GM23338 (cell line): Measurements from ENCODE around the gene ZBTB49. TPM values are rescaled to one million over a fixed set of nuclear protein-coding genes. Genes with fewer than 3 reads are reported as not detected.

Source experiments
- ATAC-seq: fragments of 200-7000 bp; cut with Tn5 transposase; 3 replicates; pipeline ENCODE4 v1.9.1; 2020
- DNase-seq: peaks from one replicate; pipeline ENCODE4 v3.0.0-alpha.2; 2015; ENCODE audit warnings: low spot score
- H2AFZ ChIP-seq: fragments of 200-600 bp; sonication (generic); 2 replicates; pipeline ENCODE4 v1.8.0; 2016; ENCODE audit warnings: antibody characterized with exemption, mild to moderate bottlenecking, moderate library complexity
- H3F3A ChIP-seq: fragments of 200-600 bp; sonication (generic); replicated peaks from 2 replicates; pipeline ENCODE4 v1.8.0; 2017; ENCODE audit warnings: antibody characterized with exemption, mixed run types, low read depth
- H3K27ac ChIP-seq: fragments of 200-600 bp; sonication (generic); 2 replicates; pipeline ENCODE4 v1.6.1; 2016; ENCODE audit warnings: low read depth
- H3K27me3 ChIP-seq: fragments of 200-600 bp; sonication (generic); 2 replicates; pipeline ENCODE4 v1.8.0; 2016; ENCODE audit warnings: mild to moderate bottlenecking, mixed run types, moderate library complexity; ENCODE audit not compliant: insufficient read depth
- H3K36me3 ChIP-seq: fragments of 200-600 bp; sonication (generic); 2 replicates; pipeline ENCODE4 v1.8.0; 2016; ENCODE audit warnings: mild to moderate bottlenecking; ENCODE audit not compliant: insufficient read depth
- H3K4me1 ChIP-seq: fragments of 200-600 bp; sonication (generic); 2 replicates; pipeline ENCODE4 v1.8.0; 2016; ENCODE audit warnings: mild to moderate bottlenecking, moderate library complexity; ENCODE audit not compliant: insufficient read depth
- H3K4me2 ChIP-seq: fragments of 200-600 bp; sonication (generic); 2 replicates; pipeline ENCODE4 v1.7.1; 2017; ENCODE audit warnings: mixed run types
- H3K4me3 ChIP-seq: fragments of 200-600 bp; sonication (generic); 2 replicates; pipeline ENCODE4 v1.6.1; 2016; ENCODE audit warnings: mixed run types
- H3K79me2 ChIP-seq: fragments of 200-600 bp; sonication (generic); replicated peaks from 2 replicates; pipeline ENCODE4 v1.8.0; 2017; ENCODE audit warnings: mild to moderate bottlenecking; ENCODE audit not compliant: insufficient read depth
- H3K9me2 ChIP-seq: fragments of 200-600 bp; sonication (generic); 2 replicates; pipeline ENCODE4 v1.8.0; 2017; ENCODE audit not compliant: insufficient read depth
- H4K20me1 ChIP-seq: fragments of 200-600 bp; sonication (generic); replicated peaks from 2 replicates; pipeline ENCODE4 v1.8.0; 2017; ENCODE audit warnings: mild to moderate bottlenecking; ENCODE audit not compliant: insufficient read depth
- H3K27ac Mint-ChIP-seq: 2 replicates; pipeline ENCODE4 v1.8.0; 2020; ENCODE audit warnings: inconsistent platforms, mild to moderate bottlenecking, moderate library complexity, mixed read lengths
- H3K27me3 Mint-ChIP-seq: 3 replicates; pipeline ENCODE4 v1.8.0; 2022; ENCODE audit warnings: low read depth, mild to moderate bottlenecking, moderate library complexity, mixed read lengths, inconsistent platforms; ENCODE audit not compliant: insufficient read depth, poor library complexity
- H3K36me3 Mint-ChIP-seq: 3 replicates; pipeline ENCODE4 v1.8.0; 2021; ENCODE audit warnings: low read depth, mild to moderate bottlenecking, inconsistent platforms, moderate library complexity, mixed read lengths
- H3K4me1 Mint-ChIP-seq: 3 replicates; pipeline ENCODE4 v1.8.0; 2020; ENCODE audit warnings: mild to moderate bottlenecking, inconsistent platforms, mixed read lengths
- H3K4me3 Mint-ChIP-seq: 3 replicates; pipeline ENCODE4 v1.8.0; 2021; ENCODE audit warnings: moderate library complexity, mild to moderate bottlenecking, inconsistent platforms, mixed read lengths
- H3K9me3 Mint-ChIP-seq: 3 replicates; pipeline ENCODE4 v1.8.0; 2020; ENCODE audit warnings: moderate library complexity, mild to moderate bottlenecking, inconsistent platforms, mixed read lengths
- CREB1 ChIP-seq: fragments of 250-450 bp; sonication (Bioruptor Pico); IDR thresholded peaks from 2 replicates; pipeline ENCODE4 v1.5.0; 2020; ENCODE audit warnings: low read depth, mild to moderate bottlenecking, moderate library complexity
- EZH2 ChIP-seq: fragments of 200-600 bp; sonication (generic); IDR thresholded peaks from one replicate; pipeline ENCODE4 v1.8.0; 2017; ENCODE audit warnings: antibody characterized with exemption, mild to moderate bottlenecking, low read depth; ENCODE audit not compliant: unreplicated experiment
- EZH2phosphoT487 ChIP-seq: fragments of 200-600 bp; sonication (generic); IDR thresholded peaks from one replicate; pipeline ENCODE4 v1.8.1; 2018; ENCODE audit warnings: antibody characterized with exemption; ENCODE audit not compliant: unreplicated experiment
- JUNB ChIP-seq: IDR thresholded peaks from one replicate; pipeline ENCODE4 v1.6.1; 2016; ENCODE audit warnings: antibody characterized with exemption; ENCODE audit not compliant: unreplicated experiment
- NANOG ChIP-seq: IDR thresholded peaks from 2 replicates; pipeline ENCODE4 v1.6.1; 2016; ENCODE audit warnings: antibody characterized with exemption, borderline replicate concordance
- POLR2AphosphoS5 ChIP-seq: IDR thresholded peaks from 2 replicates; pipeline ENCODE4 v1.6.1; 2016; ENCODE audit warnings: antibody characterized with exemption, low read depth
- STAT1 ChIP-seq: IDR thresholded peaks from one replicate; pipeline ENCODE4 v1.6.1; 2016; ENCODE audit warnings: antibody characterized with exemption; ENCODE audit not compliant: unreplicated experiment
- ZNF114 ChIP-seq: fragments of 250-450 bp; sonication (Bioruptor Pico); IDR thresholded peaks from 2 replicates; pipeline ENCODE4 v1.5.0; 2020; ENCODE audit warnings: mild to moderate bottlenecking, moderate library complexity
- ZNF331 ChIP-seq: fragments of 250-450 bp; sonication (Bioruptor Pico); IDR thresholded peaks from 2 replicates; pipeline ENCODE4 v1.5.0; 2020; ENCODE audit warnings: low read depth, mild to moderate bottlenecking, moderate library complexity
- polyA plus RNA-seq: library from polyadenylated mRNA; unstranded; fragments of >200 nt; fragmentation: Nextera tagmentation; extraction: Ambion mirVana; gene quantifications from 2 replicates; pipeline ENCODE4 v1.2.1, GENCODE V29; 2016
- total RNA-seq: library from RNA; depleted of rRNA; stranded (reverse); fragments of >200 nt; shearing (Covaris generic); gene quantifications from 2 replicates; pipeline ENCODE4 v1.2.3, GENCODE V29; 2014
- TF ChIP-seq, protein P1 (sequence below): IDR thresholded peaks from 2 replicates; pipeline ENCODE4 v1.6.1; 2016; ENCODE audit warnings: antibody characterized with exemption
- TF ChIP-seq, protein P2 (sequence below), 2 experiments: fragments of 200-600 bp in 1 of 2; sonication (generic) in 1 of 2; conservative IDR thresholded peaks; 2 replicates each; pipeline versions ENCODE4 v1.5.1 to v1.6.1; 2016 to 2017; ENCODE audit warnings: antibody characterized with exemption in 2 of 2, low read depth in 2 of 2, mild to moderate bottlenecking in 2 of 2, moderate library complexity in 1 of 2
- TF ChIP-seq, protein P3 (sequence below): IDR thresholded peaks from one replicate; pipeline ENCODE4 v1.6.1; 2018; ENCODE audit warnings: antibody characterized with exemption; ENCODE audit not compliant: unreplicated experiment
- TF ChIP-seq, protein P4 (sequence below): fragments of 250-450 bp; sonication (Bioruptor Pico); IDR thresholded peaks from 2 replicates; pipeline ENCODE4 v1.5.0; 2020; ENCODE audit warnings: mild to moderate bottlenecking, moderate library complexity

Gene ZBTB49
- total and polyA plus RNA-seq, 2 experiments from 2014 or later: 4.1 to 6.0 TPM

- Mint-ChIP-seq H3K9me3 (no peaks in the 10 kb centered on the region), H3K4me3 (no peak overlapping the region), H3K27ac (no peak overlapping the region), H3K36me3 (peaks cover 12% of the 10 kb centered on the region; the same call in 2 of the 3 replicates), H3K4me1 (no peaks in the 10 kb centered on the region), H3K27me3 (no peaks in the 10 kb centered on the region)
- Histone ChIP-seq H3K4me3 (no peak overlapping the region), H3F3A (no peaks in the 10 kb centered on the region; the same call in 1 of the 2 replicates), H3K79me2 (no peaks in the 10 kb centered on the region; the same call in 1 of the 2 replicates), H3K4me1 (no peaks in the 10 kb centered on the region), H4K20me1 (peaks cover 10% of the 10 kb centered on the region), H3K36me3 (no peaks in the 10 kb centered on the region), H2AFZ (no peak overlapping the region), H3K9me2 (no peaks in the 10 kb centered on the region), H3K27me3 (no peaks in the 10 kb centered on the region), H3K27ac (no peak overlapping the region), H3K4me2 (no peak overlapping the region)
- no peak for TF ChIP-seq EZH2
- no peak for TF ChIP-seq ZNF114 (CRISPR knock-in tag)
- TF ChIP-seq, protein P1, sequence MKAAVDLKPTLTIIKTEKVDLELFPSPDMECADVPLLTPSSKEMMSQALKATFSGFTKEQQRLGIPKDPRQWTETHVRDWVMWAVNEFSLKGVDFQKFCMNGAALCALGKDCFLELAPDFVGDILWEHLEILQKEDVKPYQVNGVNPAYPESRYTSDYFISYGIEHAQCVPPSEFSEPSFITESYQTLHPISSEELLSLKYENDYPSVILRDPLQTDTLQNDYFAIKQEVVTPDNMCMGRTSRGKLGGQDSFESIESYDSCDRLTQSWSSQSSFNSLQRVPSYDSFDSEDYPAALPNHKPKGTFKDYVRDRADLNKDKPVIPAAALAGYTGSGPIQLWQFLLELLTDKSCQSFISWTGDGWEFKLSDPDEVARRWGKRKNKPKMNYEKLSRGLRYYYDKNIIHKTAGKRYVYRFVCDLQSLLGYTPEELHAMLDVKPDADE: no peak
- TF ChIP-seq, protein P2, sequence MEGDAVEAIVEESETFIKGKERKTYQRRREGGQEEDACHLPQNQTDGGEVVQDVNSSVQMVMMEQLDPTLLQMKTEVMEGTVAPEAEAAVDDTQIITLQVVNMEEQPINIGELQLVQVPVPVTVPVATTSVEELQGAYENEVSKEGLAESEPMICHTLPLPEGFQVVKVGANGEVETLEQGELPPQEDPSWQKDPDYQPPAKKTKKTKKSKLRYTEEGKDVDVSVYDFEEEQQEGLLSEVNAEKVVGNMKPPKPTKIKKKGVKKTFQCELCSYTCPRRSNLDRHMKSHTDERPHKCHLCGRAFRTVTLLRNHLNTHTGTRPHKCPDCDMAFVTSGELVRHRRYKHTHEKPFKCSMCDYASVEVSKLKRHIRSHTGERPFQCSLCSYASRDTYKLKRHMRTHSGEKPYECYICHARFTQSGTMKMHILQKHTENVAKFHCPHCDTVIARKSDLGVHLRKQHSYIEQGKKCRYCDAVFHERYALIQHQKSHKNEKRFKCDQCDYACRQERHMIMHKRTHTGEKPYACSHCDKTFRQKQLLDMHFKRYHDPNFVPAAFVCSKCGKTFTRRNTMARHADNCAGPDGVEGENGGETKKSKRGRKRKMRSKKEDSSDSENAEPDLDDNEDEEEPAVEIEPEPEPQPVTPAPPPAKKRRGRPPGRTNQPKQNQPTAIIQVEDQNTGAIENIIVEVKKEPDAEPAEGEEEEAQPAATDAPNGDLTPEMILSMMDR (conservative IDR thresholded peaks at IDR 0.05; ENCODE audit: low read depth in 2 of 2): no peak
- no peak for TF ChIP-seq JUNB
- no peak for TF ChIP-seq STAT1
- TF ChIP-seq NANOG: no peak
- TF ChIP-seq EZH2phosphoT487: no peak
- TF ChIP-seq, protein P3, sequence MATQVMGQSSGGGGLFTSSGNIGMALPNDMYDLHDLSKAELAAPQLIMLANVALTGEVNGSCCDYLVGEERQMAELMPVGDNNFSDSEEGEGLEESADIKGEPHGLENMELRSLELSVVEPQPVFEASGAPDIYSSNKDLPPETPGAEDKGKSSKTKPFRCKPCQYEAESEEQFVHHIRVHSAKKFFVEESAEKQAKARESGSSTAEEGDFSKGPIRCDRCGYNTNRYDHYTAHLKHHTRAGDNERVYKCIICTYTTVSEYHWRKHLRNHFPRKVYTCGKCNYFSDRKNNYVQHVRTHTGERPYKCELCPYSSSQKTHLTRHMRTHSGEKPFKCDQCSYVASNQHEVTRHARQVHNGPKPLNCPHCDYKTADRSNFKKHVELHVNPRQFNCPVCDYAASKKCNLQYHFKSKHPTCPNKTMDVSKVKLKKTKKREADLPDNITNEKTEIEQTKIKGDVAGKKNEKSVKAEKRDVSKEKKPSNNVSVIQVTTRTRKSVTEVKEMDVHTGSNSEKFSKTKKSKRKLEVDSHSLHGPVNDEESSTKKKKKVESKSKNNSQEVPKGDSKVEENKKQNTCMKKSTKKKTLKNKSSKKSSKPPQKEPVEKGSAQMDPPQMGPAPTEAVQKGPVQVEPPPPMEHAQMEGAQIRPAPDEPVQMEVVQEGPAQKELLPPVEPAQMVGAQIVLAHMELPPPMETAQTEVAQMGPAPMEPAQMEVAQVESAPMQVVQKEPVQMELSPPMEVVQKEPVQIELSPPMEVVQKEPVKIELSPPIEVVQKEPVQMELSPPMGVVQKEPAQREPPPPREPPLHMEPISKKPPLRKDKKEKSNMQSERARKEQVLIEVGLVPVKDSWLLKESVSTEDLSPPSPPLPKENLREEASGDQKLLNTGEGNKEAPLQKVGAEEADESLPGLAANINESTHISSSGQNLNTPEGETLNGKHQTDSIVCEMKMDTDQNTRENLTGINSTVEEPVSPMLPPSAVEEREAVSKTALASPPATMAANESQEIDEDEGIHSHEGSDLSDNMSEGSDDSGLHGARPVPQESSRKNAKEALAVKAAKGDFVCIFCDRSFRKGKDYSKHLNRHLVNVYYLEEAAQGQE: no peak
- TF ChIP-seq, protein P4, sequence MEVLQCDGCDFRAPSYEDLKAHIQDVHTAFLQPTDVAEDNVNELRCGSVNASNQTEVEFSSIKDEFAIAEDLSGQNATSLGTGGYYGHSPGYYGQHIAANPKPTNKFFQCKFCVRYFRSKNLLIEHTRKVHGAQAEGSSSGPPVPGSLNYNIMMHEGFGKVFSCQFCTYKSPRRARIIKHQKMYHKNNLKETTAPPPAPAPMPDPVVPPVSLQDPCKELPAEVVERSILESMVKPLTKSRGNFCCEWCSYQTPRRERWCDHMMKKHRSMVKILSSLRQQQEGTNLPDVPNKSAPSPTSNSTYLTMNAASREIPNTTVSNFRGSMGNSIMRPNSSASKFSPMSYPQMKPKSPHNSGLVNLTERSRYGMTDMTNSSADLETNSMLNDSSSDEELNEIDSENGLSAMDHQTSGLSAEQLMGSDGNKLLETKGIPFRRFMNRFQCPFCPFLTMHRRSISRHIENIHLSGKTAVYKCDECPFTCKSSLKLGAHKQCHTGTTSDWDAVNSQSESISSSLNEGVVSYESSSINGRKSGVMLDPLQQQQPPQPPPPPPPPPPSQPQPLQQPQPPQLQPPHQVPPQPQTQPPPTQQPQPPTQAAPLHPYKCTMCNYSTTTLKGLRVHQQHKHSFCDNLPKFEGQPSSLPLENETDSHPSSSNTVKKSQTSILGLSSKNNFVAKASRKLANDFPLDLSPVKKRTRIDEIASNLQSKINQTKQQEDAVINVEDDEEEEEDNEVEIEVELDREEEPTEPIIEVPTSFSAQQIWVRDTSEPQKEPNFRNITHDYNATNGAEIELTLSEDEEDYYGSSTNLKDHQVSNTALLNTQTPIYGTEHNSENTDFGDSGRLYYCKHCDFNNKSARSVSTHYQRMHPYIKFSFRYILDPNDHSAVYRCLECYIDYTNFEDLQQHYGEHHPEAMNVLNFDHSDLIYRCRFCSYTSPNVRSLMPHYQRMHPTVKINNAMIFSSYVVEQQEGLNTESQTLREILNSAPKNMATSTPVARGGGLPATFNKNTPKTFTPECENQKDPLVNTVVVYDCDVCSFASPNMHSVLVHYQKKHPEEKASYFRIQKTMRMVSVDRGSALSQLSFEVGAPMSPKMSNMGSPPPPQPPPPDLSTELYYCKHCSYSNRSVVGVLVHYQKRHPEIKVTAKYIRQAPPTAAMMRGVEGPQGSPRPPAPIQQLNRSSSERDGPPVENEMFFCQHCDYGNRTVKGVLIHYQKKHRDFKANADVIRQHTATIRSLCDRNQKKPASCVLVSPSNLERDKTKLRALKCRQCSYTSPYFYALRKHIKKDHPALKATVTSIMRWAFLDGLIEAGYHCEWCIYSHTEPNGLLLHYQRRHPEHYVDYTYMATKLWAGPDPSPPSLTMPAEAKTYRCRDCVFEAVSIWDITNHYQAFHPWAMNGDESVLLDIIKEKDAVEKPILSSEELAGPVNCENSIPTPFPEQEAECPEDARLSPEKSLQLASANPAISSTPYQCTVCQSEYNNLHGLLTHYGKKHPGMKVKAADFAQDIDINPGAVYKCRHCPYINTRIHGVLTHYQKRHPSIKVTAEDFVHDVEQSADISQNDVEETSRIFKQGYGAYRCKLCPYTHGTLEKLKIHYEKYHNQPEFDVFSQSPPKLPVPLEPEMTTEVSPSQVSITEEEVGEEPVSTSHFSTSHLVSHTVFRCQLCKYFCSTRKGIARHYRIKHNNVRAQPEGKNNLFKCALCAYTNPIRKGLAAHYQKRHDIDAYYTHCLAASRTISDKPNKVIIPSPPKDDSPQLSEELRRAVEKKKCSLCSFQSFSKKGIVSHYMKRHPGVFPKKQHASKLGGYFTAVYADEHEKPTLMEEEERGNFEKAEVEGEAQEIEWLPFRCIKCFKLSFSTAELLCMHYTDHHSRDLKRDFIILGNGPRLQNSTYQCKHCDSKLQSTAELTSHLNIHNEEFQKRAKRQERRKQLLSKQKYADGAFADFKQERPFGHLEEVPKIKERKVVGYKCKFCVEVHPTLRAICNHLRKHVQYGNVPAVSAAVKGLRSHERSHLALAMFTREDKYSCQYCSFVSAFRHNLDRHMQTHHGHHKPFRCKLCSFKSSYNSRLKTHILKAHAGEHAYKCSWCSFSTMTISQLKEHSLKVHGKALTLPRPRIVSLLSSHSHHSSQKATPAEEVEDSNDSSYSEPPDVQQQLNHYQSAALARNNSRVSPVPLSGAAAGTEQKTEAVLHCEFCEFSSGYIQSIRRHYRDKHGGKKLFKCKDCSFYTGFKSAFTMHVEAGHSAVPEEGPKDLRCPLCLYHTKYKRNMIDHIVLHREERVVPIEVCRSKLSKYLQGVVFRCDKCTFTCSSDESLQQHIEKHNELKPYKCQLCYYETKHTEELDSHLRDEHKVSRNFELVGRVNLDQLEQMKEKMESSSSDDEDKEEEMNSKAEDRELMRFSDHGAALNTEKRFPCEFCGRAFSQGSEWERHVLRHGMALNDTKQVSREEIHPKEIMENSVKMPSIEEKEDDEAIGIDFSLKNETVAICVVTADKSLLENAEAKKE (CRISPR knock-in tag): no peak
- TF ChIP-seq CREB1 (CRISPR knock-in tag): no peak
- no peak for TF ChIP-seq ZNF331
- TF ChIP-seq POLR2AphosphoS5: no peak
- no peak for DNase-seq
- ATAC-seq: no peak
These were observed 12.4 kb downstream of the ZBTB49 start for GRCh38 chr4:4302416-4302815.
